ENCODE results near the gene ZBTB4.

The ZBTB4 gene

GRCh38 chr17:7409716-7410115, 69.7 kb downstream of the ZBTB4 start:
- Histone ChIP-seq H3K36me3 (ENCODE audit: insufficient read depth, low read length) (peaks cover 23% of the 10 kb centered on the region), H4K20me1 (ENCODE audit: insufficient read depth, low read length) (0 out of 2 replicates have a peak, but pooled peaks cover 2% of the 10 kb centered on the region), H3K9me3 (ENCODE audit: insufficient read depth, low read length, severe bottlenecking) (no peaks in the 10 kb centered on the region), H3K4me3 (ENCODE audit: low read depth in 1 of 2, low read length in 2 of 2) (no peak overlapping the region), H3K4me2 (ENCODE audit: insufficient read depth, low read length) (no peak overlapping the region), H3K4me1 (ENCODE audit: insufficient read depth, low read length) (peaks cover 15% of the 10 kb centered on the region), H3K27me3 (ENCODE audit: insufficient read depth, low read length, poor library complexity) (no peaks in the 10 kb centered on the region), H3K27ac (ENCODE audit: low read length) (no peak overlapping the region), H3K79me2 (ENCODE audit: insufficient read depth, low read length) (no peaks in the 10 kb centered on the region), H2AFZ (ENCODE audit: low read depth, low read length) (no peak overlapping the region), H3K9ac (ENCODE audit: low read depth, low read length) (no peak overlapping the region)
- no peak for DNase-seq
- TF ChIP-seq CTCF (IDR thresholded peaks at IDR 0.05; ENCODE audit: borderline replicate concordance, extremely low read depth, low read length, poor library complexity, severe bottlenecking) (no peak), EZH2 (IDR thresholded peaks at IDR 0.05; ENCODE audit: borderline replicate concordance, low read depth, low read length, severe bottlenecking) (no peak)
- ATAC-seq (ENCODE audit: insufficient read depth, low read depth): no peak
